ENCODE measurements around the gene VGLL3. TPM values are rescaled to one million over a fixed set of nuclear protein-coding genes. Genes with fewer than 3 reads are reported as not detected.

The VGLL3 gene
- total RNA-seq, 1 donor from 2014 or later = 30.6 TPM

DNA sequence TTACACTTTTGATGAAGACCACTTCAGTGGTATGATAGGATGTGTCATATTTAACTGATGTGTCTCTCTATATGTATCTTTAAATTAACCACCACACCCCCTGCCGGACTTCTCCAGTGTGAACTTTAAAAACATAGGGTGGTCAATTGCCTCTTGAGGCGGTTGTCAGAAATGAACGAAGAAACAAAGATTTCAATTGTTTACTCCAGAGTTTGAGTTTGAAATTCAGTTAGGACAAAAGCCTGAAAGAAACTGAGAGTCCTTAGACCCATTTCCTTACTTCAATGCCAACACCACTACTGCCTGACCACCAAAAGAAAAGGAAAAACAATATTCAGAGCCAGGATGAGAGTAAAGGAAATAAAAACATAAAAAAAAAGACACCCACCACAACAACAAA is 40.2 kb downstream of the VGLL3 start:
- DNase-seq = no peak

DNA sequence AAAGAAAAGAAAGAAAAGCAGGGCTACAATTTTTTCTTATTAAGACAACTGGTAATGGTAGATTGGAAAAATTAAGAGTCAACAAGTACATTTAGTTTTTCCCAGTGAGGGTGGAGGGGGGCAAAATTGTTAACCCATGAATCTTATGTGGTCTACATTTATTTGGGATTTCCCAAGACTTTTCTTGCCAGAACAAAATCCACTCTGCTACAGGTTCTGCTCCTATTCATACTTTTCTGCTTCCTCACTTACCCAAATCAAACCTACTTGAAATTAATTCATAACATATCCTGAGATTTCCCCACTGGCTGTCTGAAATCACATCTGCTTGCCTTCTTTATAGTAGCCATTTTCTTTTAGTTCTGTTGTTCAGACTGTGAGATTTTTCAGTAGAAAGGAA is 41.1 kb downstream of the VGLL3 start:
- DNase-seq = no peak

DNA sequence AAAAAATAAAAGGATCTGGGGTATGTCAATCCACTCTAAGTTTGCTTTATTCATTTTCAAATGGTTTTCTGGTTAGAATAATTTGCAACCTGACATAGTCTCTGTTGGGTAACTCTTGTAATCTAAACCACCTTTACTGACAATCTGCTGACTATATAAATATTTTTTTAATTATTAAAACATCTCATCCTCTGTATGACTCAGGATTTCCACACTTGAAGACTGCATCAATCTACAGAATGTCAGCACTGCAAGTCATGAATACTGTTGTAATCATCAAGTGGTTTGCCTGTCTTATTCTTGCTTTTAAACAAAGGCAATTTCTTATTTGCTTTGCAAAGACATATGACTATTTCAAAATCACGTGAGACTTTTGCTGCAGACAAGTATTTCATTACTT is 42.1 kb downstream of the VGLL3 start:
- DNase-seq = no peak

DNA sequence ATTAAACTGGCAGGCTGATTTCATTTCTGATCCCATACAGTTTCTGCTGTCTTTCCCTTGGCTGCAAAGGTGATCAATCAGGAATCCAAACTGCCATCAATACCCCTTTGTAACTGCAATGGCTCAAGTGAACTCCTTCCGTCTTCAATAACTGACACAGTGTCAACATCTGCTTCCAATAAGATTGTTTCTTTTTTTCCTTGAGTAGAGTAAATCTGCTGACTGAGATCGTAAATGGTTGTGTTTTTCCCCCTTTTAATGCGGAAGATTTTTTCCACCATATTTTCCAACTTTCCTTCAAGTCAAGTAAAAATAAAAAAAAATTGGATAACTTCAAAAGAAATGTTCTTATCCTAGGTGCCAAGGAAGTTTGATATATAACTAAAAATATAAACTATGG is 48.7 kb downstream of the VGLL3 start:
- no peak for DNase-seq

DNA sequence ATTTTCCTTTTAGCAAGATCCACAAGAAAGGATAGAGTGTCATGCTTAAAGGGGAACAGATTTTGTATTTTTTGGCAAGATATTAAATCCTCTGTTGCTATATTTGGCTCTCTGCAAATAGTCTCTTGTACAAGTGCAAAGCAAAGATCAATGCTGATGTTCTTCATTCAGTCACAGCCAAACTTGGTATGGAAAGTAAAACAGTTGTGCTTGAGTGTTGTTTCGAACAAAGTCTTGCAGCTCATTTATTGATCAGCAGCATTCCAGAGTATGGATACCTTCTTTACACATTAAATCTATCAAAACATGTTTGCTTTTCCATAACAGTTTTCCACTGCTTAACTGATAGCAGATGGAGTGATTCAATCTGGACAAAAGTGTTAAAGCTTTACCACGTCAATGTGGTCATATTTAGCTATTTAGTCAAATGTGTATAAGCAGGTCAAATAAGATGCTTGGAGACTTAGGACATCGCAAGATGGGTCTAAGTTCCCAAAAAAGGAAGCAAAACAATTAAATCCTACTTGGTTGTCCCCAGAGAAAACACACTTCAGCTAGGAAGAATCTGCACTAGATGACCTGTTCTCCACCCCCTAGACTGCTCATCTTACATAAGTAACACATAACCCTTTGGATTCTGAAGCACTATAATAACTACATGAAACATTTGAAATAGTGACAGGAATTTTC is 52.4 kb downstream of the VGLL3 start:
- DNase-seq = peak; percentile 63

DNA sequence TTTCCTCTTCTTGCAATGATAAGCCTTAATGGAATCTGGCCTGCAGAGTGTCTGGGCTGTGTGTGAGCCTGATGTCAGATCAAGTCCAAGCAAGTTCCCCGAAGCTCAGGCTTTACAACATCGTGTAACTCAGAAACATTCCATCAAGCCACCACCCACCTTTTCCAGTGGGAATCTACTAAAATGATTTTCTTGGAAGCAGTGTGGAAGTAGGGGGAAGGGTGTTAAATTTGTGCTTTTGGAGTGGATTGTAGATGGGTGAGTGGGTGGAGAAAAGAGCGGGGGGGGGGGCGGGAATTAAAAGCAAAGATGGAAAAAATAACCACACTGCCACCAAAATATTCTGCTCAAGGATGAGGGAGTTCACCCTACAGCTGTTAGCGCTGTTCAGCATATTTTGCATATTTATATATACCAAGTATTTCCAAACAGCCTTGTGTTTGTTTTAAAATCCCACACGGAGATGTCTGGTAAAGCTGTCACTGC is 53.6 kb downstream of the VGLL3 start:
- peak; percentile 70 for DNase-seq

DNA sequence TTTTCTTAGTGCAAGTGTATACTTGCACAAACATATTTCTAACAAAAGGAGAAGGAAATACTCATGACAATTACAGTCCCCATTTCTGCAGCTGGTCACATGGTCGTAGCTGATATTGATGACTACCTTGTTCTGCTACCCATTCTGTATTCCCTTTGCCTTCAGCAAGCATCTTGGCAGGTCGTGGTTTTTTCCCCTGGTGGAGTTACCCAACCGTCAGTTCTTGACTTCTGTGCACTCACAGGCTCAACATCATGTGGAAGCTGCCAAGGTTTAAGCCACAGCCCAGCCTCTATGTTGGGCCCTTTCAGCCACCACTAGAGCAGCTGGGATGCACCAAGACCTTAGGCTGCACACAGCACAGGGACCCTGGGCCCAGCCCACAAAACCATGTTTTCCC is 56.1 kb downstream of the VGLL3 start:
- no peak for DNase-seq

DNA sequence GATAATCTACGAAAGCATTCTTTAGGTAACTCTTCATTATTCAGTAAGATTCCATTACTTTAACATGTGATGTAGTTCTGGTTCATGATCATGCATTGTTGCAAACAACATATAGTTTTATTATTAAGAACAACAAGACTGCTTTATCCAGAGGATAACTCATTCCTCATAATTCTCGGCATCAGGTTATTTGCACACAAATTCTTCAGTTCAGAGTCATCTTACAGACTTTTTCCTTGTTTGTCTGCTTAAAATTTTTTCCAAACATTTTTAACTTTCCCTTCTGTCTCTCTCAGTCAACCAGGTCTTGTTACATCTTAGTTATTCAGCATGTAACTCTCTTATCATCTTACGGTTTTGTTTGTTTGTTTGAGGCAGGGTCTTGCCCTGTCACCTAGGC is 60.1 kb downstream of the VGLL3 start:
- no peak for DNase-seq

DNA sequence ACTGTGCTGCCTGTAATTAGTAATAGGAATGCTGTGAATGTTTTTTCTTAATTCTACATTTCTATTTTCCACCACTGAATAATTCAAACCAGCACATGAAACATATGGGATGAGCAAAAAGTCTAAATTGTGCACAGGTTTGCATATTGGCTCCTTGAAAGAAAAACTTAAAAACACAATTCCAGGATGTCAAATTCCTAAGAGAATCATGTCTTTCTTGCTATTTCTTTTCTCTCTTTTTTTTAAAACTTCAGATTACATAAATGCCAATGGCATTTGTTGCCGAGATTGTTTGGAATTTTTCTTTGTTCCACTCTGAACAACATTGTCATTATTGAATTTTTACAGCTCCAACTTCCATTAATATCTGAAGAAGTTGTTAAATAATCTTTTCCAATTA is 60.8 kb downstream of the VGLL3 start:
- DNase-seq = no peak

DNA sequence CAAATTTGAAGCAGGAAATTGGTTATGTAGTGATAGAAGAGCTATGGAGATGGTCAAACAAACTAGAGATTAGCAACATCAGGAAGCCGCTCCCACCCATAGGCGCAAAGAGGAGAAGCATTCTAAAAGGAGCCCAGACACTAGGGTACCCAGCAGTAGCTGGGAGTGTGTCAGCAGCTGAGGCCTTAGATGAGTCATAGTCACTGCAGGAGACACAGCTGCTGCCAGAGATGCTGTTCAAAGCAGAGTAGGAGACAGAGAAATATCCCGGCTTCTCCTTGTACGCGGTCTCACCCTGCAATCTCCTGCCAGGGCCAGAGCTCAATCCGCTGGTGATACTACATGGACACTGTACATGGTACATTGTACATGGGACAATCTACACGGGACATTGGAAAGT is 61.9 kb downstream of the VGLL3 start:
- peak; percentile 37 for DNase-seq

DNA sequence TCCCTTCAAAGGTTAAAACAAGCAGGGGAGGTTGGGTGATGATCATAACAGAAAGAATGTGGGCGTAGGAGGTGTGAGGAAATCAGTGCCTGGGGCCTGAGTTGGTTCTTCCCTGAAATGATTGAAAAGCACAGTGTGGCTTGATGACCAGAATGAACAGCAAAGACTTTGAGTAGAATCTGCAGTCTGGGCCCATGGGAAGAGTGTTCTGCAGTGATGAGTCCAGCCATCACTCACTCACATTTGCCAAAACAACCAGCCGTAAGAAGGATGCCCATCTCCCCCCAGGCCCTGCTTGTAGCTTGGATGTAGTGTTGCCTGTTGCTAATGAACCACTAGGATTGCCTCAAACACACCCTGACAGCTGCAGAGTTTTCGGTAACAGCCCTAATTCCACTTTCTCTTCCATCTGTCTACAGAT is 67.9 kb downstream of the VGLL3 start:
- peak; percentile 92 for DNase-seq

DNA sequence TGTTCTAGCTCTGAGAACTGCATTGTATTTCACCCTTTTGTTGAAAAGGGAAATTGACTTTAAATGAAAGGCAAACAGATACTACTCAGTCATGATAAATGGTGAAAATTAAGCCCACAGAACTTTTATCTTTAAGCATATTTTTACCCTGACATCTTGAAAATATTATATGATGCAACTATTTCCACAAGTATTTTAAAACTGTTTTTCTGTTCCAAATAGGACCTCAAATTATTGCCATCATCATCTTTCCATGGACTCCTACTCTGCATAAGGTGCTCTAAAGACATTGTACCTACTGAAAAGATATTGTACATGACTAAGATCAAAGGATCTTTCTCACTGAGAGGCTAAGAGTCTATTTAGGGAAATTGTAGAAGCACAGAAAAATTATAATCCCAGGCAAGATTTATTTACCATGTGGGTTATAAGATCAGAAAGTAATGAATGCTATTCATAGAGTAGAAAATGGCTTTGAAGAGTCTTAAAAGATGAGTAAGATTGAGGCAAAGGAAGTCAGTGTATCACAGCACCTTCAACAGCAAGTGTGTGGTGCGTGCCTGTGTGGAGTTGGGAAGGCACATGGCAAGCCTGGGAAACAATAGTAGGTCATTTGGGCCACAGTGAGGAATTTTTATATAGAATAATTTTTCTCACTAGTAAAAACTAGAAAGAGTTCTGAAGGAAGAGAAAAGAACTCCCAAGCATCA is 68.8 kb downstream of the VGLL3 start:
- no peak for DNase-seq

DNA sequence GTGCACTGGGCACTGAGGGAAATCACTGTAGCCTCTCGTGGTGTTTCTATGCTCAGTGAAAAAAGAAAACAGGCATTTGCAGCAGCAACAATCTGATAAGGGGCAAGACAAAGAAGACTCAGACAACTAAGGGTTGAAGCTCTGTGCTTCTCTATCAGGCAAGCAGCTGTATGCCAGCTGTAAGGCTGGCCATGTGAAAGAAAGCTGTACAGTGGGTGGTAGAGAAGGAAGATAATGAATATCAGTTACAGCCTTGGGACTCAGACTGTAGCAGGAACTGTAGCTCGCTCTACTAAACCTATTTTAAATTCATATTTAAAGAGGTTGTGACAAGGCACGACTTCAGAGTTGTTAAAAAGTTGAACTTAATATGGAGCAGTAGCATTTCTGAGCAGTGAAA is 76.3 kb downstream of the VGLL3 start:
- peak; percentile 85 for DNase-seq

DNA sequence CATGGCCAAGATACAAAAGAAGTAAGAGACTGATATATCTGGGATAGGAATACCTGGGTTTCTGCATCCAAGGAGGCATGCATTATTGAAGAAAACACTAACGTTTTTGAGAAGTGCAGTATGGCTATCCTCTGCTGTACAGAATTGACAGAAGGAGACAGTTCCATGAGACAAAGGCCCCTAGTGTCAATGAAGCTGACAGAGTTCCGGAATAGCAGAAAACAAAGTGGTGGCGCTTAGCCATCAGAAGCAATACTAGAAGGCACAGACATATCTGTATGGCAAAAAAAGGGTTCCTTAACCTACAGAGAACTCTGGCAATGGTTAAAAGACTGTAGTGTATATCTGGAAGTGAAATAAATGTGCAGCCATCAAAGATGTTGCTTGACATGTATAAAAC is 77.8 kb downstream of the VGLL3 start:
- DNase-seq = no peak

DNA sequence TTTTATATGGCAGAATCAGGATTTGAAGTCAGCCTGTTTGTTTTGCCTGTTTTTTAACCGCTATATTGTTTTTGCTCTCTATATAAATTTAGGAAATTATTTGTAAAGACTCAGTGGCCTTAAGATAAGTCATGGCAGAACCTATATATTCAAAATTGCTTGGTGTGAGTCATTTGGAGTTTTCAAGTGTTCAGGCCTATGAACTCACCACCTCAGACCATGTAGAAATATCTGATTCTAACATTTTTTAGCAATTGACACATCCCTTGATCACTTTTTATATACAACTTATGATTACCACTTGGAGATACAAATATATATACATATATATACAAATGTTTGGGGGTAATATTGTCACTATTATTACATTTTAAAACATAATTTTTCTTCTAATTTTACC is 95.7 kb downstream of the VGLL3 start:
- DNase-seq = no peak

DNA sequence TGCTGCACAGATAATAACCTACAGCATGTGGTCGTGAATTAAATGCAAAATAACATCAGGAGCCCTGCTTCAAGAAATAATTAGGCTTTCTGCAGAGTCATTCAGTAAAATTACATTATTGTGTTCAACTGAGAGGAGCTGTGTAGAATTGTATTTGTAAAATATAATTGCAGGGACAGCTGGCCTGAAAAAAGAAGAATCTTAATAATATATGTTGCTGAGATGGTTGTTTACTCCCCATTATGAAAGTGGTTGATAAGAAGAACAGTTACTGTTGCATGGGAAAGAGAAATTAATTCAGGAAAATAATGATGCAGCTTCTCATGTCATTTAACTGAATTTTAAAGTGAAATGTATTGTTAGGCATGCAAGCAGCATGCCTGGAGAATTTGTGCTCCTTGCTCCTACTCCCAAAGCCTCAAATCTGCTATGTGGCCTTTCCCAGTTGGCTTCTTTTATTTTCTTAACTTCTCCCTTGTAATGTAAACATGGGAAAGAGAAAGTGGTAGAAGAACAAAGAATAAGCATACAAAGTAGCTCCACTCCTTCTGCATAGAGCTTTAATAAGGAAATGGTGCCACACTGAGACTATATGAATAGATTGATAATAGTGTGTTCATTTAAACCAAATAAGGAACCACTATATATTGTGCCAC is 100.1 kb downstream of the VGLL3 start:
- DNase-seq = no peak

Other genes starting within 250 kb of the VGLL3 start
- 35.5 TPM for gene CHMP2B, start 236.2 kb upstream of the VGLL3 start, total RNA-seq

Data from tongue (tissue), 2 donors.